NCI-H1930 (cell line): ENCODE results near the gene EIF5B.

ENCODE experiments used
- DNase-seq, 2 experiments: peaks; one replicate each; lab custom pipeline; 2025; lab: John Stamatoyannopoulos, UW

EIF5B gene

DNA sequence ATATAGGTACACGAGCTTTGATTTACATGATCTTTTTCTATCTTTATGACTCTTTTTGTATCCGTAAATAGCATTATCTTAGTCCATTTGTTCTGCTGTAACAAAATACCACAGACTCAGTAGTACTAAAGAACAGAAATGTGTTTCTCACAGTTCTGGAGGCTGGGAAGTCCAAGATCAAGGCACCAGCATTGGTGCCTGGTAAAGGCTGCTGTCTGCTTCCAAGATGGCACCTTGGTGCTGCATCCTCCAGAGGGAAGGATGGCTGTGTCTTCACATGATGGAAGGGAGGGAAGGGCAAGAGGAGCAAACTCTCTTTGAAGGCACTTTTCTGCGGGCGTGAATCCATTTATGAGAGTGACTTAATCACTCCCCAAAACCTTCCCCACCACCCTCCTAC, 36.0 kb downstream of the EIF5B start:
- DNase-seq, result no peak

DNA sequence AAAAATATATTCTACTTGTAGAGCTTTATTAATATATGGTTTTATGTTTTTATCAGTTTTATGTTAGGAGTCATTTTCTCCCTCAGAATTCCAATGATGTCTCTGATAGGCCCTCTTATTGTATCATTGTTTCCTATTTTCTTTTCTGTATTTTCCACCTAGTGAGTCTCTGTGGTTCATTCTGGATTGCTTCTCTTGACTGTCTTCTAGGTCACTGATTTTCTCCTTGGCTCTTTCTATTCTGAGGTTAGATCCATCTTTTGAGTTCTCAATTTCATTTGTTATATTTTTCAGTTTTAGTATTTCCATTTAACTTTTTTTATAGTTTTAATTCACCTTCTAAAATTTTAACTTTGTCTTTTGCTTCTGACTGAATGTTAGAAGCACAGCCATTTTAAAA, 37.6 kb downstream of the EIF5B start:
- DNase-seq, result no peak

DNA sequence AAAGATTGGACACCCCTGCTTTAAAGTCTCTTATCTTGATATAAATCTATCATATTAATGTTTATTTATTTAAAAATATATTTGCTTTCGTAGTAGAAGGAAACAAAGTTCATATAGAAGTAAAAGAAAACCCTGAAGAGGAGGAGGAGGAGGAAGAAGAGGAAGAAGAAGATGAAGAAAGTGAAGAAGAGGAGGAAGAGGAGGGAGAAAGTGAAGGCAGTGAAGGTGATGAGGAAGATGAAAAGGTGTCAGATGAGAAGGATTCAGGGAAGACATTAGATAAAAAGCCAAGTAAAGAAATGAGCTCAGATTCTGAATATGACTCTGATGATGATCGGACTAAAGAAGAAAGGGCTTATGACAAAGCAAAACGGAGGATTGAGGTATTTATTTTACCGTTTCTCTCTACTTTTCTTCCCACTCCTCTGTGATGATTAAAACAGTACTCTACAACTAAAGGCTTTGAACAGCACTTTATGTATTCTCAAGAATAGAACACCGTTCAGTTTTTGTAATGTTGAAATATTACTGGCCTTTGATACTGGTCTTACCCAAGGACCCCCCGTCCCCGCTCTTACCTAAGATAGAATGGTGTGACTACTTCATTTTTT, 39.2 kb downstream of the EIF5B start:
- no peak for DNase-seq

DNA sequence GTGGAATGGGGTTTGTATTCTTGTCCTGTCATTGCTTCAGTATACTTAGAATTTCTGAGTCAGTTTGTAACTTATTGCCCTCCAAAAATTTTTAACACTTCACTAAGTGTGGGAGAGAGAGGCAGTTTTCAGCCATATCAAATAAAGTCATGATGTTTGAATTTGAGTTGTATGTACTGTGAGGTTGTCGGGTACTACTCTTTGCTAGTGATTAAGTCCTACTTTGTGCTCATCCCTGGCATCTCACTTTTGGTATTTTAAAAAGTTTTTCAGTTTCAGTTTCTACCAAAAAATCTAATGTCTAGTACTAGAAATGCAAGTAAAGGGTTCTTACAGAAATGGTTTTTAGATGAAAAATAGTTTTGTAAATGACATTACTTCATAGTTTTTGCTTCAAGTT, 40.7 kb downstream of the EIF5B start:
- DNase-seq, result no peak

DNA sequence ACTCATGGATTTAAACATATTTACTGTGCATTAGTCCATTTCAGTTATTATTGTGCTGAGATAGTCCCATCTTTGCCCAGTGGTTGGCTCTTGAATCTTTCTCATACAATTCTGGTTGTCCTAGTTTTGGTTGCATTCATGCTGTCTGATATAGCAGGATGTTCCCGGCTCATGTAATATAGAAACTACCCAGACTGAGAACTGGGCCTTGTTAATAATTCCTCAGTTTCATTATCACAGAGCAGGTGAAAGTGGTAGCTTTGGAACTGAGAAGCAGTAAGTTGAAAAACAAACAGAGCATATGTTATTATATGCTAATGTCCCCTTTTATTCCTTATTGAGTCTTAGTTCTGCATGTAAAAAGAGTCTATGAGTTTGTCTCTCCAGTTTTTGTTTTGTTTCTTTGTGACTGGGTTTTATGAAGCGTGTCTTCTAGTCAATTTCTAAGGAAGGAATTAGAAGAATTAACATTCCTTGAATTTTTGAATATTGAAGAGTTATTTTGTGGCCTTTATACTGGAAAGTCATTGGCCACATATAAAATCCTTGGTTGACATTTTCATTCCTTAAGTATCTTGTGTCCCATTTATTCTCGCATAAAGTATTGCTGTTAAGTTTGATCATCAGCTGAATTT, 43.3 kb downstream of the EIF5B start:
- DNase-seq, result no peak

DNA sequence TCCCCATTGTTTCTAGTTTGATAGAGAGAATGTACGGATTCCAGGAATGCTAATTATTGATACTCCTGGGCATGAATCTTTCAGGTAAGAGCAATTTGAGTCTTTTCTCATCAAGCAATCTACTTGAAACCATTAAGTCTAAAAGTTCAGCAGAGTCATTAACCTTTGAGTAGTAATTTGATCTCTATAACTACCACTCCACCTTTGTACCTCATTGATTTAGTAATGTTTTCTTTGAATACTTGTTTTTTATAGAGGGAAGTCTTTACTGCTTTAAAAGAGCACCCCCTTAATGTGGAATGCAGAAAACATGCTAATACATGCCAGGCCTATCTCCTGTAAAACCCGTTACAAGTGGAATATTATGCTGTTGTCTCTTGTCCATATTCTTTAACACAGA, 45.0 kb downstream of the EIF5B start:
- DNase-seq, result no peak

DNA sequence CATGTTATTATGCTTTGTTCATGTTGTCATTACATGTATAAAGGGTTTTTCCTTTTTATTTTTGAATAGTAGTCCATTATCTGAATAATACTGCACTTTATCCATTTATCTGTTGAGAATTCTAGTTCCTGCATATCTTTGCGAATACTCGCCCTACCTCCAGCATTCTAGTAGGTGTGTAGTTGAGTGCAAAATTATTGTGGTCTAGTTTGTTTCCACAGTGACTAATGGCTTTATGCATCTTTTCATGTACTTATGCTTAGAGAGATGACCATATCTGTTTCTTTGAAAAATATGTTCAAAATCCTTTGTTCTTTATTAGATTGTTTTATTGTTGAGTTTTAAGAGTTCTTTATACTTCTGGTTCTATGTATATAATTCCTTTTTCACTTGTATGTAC, 48.8 kb downstream of the EIF5B start:
- no peak for DNase-seq

DNA sequence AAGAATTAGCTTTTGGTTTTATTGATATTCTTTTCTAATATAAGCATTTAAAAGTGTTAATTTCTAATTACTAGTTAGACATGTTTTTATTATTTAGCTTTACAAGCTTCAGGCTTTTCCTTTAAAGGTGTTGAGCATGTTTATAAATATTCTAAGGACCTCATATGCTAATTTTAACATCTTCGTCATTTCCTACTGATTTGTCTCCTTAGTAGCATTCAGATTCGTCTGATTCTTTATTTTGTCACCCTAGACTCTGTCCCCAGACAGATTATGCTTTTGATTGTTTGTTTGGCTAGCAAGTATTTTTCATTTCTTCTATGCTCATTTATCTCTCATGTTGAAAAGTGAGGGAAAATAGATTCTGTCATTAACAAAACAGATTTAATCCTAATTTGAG, 51.7 kb downstream of the EIF5B start:
- no peak for DNase-seq

DNA sequence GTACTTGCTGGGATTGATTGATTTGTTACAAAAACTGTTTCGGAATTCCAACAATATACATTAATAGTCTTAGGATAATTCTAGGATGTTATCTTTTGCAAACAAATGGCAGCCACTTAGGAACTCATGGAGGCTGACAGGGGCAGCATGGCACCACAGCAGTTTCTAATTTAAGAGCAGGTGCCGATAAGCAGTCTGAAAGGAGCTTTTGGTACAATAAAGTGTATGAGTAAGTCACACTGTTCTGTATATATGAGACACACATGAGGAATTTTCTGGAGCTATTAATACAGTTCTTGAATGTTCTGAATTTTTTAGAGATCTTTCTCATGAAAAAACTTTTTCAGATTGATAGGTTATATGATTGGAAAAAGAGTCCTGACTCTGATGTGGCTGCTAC, 52.2 kb downstream of the EIF5B start:
- no peak for DNase-seq

DNA sequence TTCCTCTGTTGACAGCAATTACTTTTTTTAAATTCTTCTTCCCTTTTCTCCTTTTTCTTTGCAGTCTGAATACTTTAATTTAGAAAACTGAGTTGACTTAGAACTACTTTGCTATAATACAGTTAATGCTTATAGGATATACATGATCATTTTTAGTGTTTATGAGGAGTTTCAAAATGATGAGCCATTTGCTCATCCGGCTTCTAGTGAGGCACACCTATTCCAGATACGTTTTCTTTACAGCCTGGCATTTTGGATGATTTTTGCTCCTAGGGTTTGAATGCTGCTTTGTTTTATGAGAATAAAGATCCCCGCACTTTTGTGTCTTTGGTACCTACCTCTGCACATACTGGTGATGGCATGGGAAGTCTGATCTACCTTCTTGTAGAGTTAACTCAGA, 52.8 kb downstream of the EIF5B start:
- DNase-seq, result no peak

DNA sequence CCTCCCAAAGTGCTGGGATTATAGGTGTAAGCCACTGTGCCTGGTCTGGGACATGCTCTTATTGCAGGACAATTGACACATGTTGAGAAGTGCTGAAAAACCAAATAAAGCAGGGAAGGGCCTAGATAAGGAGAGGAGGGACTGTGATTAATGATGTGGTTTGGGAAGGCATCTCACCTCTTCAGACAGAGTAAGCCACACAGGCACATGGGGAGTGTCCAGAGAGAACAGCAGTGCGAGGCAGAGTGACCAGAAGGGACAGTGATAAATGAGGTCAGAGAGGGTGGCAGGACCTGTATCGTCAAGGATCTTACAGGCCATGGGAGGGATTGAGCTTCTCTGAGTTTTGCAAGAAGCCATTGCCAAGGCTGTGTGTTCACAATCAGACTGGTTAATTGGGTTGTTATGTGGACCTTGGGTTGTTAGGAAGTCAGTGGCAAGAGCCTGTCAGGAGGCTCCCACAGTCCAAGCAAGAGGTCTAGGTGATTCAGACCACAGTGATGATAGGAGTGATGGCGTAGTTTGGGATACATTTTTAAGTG, 58.5 kb downstream of the EIF5B start:
- DNase-seq, result no peak

DNA sequence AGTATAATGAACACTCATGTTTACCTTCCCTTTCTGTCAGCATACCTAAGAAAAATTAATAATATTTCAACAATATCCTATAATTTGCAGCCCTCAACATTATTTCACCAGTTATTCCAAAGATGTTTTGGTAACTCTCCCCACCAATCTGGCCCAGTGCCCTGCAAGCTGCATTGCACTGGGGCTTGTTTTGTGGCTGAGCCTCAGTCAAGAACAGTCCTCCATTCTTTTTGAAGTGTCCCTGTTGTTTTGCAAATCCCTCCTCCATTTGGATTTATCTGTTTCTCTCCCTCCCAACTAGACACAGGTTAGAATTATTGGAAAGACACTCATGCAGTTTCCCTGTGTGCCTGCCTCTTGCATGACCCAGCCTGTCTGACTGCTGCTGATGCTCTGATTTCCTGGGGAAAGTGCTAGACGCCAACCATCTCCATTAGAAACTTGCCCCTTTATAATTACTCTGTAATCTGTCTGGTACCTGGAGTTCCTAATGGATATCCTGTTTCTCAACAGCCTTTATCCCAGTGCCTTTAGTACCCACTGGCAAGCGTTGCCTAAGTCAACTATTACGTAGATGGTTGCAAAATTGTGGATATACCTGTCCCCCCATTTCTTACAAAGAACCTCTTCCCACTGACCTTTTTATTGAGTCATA, 60.2 kb downstream of the EIF5B start:
- DNase-seq, result no peak

DNA sequence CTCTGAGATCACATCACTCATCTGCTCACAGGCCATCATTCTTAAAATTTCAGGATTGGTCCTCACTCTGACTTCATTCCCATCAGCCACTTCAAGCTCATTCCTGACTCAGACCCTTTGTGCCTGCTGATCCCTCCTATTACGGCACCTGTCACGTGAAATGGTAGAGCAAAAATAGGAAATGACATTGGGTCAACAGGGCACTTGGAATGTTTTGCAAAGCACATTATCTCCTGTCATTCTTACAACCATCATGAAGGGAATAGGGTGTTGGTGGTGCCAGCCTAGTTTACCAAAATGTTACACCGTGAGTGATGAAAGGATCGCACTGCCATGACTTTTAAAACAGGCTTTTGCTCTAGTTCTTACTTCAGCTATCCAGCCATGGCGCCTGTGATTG, 61.1 kb downstream of the EIF5B start:
- no peak for DNase-seq

DNA sequence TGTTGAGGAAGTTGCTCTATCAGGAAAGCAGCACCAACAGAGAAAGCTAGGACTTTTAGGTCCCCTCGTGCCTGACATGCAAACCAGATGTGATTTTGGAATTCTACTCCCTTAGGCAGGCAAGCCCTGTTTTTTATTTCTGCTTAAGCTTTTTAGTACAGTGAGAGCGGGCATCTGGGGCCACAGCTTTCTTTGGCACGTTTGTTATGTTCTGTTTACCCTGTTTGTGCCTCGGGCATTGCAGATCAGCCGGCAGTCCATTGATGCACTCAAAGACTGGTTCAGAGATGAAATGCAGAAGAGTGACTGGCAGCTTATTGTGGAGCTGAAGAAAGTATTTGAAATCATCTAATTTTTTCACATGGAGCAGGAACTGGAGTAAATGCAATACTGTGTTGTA, 61.9 kb downstream of the EIF5B start:
- DNase-seq, result no peak

DNA sequence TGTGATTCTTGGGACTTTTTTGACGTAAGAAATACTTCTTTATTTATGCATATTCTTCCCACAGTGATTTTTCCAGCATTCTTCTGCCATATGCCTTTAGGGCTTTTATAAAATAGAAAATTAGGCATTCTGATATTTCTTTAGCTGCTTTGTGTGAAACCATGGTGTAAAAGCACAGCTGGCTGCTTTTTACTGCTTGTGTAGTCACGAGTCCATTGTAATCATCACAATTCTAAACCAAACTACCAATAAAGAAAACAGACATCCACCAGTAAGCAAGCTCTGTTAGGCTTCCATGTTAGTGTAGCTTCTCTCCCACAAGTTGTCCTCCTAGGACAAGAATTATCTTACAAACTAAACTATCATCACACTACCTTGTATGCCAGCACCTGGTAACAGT, 62.6 kb downstream of the EIF5B start:
- DNase-seq, result no peak

DNA sequence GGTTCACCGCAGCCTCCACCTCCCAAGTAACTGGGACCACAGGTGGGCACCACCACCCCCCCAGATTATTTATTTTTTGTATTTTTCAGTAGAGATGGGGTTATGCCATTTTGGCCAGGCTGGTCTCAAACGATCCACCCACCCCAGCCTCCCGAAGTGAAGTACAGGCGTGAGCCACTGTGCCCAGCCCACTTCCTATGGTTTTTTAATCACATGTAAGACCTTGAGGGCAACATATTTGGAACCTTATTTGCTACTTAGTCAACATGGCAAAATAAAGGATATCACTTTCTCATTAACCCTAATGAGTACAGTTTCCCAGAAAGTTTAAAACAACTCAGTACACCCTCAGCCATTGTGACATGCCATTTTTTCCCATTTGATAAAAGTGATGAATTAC, 64.7 kb downstream of the EIF5B start:
- no peak for DNase-seq

DNA sequence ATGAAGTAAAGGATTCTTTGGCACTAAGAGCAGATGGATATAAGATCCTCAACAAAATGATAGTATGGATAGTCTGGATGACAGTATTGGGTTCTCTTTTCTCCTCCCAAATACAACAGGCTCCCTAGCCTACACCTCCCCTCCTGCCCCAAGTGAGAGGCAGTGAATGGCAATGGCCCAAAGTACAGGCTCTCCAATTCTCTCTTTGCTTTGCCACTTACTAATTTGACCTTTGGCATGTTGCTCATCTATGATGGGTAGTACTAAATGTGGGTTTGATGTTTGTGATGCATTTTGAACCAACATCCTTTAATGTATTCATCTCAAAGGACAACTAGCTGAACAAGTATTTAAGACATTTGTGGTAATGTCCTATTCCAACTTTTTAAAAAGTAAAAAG, 65.9 kb downstream of the EIF5B start:
- DNase-seq, result no peak

DNA sequence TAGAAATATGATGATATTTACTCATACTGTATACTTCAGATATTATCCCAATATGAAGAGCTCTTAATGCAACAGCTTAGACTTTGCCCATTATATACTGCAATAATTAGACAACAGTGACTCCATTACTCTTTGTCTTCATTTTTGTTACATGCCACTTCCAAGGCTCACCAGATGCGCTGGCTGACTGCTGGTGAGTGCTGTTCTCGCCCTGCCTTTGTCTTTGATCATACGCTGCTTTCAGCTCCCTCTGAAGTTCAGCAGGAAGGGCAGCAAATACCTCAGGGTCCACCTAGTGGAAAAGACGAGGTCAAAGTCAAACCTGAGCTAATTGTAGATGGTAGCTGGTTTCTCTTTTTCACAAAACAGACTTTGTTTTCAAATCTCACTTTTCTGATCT, 66.3 kb downstream of the EIF5B start:
- DNase-seq, result no peak

DNA sequence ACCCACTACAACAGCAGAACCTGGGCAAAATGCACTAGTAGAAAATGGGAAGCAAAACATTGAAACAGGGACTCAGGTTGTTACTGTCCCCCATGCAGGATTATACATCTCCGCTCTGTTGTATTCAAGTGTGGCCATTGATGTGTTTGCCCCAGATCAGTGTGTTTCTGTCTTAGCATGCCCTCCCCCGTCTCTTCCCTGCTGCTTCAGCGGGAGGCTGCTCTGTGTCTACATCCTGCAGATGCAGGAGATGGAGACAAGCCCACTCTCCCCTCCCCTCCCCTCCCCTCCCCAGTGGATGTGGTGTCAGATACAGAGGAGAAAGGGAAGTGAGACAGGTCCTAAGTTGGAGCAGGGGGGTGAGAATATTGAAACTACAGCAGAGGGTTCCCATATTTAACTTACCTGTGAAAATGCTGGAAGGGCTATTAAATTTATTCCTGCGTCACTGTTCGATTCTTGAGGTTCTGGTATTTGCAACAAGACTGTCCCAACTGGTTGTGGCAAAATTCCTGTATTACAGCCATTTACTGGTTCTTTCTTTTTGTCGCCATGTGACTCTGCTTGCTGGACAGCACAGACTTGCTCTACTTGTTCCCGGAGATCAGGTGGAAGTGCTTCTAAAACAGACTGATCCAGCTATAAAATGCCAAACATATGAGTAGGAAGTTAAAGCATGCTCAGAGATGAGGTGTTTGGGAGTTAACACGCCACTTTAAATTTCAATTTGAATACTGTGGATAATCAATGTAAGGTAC, 67.0 kb downstream of the EIF5B start:
- DNase-seq, result no peak

DNA sequence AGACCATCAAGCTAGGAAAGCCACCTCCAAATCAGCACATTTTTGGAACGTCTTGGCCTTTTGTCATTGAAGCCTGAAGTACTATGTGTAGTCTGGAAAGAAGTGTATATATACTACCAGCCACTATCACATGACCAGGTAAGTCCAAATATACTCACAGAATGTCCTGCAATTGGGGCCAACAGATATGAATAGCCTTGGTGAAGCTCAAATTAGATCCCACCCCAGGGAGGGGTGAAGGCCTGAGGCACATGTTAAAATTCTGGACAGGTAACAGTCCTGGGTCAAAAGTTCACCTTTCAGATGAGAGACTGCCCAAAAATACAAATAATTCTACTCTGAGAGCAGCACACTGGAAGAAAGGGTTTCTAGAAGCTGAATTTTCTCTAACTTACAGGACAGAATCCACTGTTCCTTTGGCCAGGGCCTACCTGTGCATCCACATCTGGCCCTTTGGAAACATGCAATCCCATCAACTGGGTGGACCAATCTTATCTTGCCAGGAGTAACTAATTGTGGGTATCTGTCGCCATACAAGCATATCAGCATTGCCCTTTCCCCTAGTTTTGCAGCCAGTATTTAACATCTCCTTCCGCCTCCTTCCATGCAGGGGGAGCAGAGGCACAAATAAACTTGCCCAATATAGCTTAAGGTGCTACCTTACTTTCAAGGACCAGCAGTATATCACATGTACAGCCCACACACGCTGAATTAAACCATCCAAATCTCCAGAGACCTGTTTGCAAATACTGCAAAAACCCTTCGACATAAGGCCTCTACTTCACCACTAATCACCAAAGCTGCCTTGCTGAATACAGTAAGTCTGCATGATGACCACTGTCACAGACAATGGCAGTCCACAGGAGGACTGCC, 67.8 kb downstream of the EIF5B start:
- no peak for DNase-seq

DNA sequence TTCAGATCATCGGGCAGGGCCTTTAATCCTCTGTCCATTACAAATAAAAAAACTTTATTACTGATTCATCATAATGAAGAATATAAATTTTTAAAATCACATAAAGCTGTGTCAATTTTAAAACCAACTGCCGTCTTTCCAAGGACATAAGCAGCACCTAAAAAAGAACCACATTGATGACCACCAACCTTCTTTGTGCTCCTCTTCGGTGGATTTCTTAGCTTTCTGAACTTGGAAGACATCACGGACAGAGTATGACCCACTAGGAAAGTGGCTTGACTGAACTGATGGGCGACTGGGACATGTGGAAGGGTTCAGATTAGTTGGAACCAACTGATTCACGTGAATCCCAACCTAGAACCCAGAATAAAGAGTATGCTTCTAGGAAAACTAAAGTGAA, 68.9 kb downstream of the EIF5B start:
- DNase-seq, result no peak

DNA sequence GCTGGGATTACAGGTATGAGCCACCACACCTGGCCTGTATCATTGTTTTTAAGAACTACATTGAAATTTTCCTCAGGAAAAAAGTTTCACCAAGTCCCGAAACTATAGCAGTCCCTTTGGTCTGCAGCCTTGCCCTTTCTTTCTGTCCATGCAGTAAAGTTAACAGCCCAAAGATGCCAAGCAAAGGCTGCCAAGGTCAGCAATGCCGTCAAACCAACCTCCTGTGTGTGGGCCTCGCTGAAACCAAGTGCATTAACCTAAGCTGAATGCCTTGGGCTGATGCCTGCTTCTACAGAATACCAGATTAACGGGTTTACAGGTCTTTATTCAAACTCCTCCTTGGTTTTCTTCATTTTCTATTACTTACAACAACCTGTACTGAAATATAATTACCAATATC, 73.1 kb downstream of the EIF5B start:
- no peak for DNase-seq
